ENCODE results near the gene XG.
A peak's percentile ranks its signal among the peaks of the same experiment; 100 is the strongest.
"Not testable (repeated sequence)": the region's sequence is repeated elsewhere in the genome, so short reads cannot be mapped to it uniquely, and the experiment has no call there.

Gene XG

DNA sequence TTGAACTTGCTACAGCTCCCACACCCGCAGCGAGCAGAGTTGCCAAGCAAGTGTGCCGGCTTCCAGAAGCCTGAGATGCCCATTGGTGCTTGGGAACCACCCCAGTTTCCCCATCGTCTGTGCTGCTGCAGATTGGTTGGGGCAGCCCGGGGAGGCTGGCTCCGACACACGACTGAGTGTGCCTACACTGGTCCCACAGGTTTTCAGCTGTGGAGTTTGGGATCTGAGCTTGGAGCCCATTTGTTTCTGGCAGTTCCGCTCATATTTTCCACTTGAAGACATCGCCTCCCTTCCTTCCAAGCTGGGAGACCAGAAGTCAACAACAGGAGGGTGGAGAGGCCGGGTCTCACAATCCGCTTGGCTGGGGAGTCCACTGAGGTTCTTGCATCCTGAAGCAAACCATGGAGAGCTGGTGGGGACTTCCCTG is at the start of gene XG:
Gene XG (plus strand): TSS at position 167 of the 427 bp plus-strand sequence. CDS start 235 bp downstream, at position 402.
- DNase-seq, result not testable (repeated sequence)

DNA sequence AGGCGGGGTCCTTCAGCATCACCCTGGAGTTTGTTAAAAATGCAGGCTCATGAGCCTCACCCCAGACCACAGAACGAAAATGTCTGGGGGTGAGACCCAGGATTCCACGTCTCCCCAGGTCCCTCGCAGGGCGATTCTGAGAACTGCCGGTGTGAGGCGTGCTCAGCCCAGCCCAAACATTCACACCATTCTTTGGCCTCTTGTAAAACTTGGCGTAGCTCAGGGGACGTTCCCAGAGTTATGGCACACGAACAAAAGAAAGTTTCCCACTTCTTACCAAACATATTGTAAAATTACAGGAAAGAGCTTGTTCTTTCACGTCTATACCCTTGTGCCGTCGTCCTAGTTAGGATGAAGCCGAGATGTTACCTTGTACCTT is 47.9 kb upstream of the XG start:
- no peak for DNase-seq

DNA sequence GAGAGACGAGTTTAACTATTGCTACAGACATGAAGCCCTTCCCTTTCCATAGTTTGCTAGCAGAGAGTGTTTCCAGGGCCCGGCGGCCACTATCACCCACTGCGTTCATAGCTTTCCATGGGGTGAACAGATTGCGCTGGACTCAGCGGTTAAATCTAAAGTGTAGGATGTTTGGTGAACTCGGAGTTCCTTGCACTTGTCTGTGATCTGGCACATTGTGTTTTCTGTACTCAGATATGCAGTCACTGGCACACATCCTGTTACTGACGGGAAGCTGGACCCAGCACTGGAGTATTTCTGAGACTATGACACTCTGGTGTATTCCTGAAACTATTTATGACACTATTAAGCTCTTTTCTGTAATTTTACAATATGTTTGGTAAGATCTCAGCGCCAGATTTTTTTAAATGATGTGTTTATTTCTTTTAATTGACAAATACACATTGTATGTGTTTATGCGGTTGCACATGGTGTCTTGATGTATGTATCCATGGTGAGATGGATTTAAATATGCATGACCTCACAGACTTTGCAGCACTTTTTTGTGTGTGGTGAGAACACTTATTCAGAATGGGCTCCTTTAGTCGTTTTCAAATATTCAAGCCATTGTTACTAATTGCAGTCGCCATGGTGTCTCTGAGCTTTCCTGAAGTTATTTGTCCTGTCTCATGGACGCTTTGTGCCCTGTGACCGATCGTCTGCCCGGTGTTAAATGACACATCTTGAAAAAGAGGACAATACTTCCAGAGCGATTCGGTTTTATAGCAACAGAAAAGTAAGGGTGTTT is 46.6 kb upstream of the XG start:
- DNase-seq, result no peak

GRCh38 chrX:2707334-2707760 is 44.5 kb upstream of the XG start:
- peak; percentile 55 to 80 for DNase-seq

DNA sequence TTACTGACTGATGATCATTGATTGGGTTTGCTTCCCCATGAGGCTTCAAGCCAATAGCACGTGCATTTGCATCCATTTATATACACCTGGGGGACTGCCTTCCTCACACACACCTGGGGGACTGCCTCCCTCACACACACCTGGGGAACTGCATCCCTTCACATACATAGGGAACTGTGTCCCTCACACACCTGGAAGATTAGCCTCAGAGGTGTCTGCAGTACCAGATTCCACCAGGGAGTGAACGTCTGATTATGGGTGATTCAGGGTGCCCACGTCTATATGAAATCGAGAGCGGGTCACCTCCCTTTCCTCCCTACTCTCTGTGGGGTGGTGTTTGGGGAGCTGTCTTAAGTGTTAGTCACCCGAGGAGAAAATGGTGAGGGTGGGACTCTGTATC is 43.8 kb upstream of the XG start:
- no peak for DNase-seq

DNA sequence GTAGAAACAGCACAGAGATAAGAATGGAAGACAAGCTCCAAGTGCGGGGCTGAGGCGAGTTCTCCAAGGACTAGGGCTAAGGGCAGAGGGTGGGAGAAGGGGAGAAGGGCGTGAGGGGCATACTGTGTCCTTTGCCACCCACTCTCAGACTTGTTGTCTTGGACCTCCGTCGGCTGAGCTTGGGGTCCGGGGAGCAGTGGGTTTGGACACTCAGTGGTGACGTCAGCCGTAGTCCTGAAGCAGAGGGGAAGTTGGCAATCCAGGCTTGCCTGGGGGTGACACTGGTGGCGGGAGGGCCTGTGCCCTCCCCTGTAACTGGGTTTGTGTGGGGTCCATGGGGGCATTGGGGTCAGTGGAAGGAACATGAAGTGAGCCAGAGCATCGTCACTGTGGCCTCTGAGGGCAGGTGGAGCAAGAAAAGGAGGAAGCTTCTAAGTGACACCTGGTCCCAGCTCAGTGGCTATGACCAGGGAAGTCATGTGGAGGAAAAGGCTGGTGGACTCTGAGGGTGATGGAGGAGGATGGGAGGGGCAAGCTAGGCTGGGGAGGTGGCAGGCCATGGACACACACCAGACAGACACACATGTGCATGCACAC is 43.1 kb upstream of the XG start:
- DNase-seq, result peak in 1 of 2 donors; percentile 26

GRCh38 chrX:2709556-2709955 is 42.3 kb upstream of the XG start:
- no peak for DNase-seq

GRCh38 chrX:2710041-2710840 is 41.6 kb upstream of the XG start:
- peak; percentile 67 to 80 for DNase-seq

- no peak for DNase-seq
Measured at GRCh38 chrX:2711441-2711840, 40.4 kb upstream of the XG start.

DNA sequence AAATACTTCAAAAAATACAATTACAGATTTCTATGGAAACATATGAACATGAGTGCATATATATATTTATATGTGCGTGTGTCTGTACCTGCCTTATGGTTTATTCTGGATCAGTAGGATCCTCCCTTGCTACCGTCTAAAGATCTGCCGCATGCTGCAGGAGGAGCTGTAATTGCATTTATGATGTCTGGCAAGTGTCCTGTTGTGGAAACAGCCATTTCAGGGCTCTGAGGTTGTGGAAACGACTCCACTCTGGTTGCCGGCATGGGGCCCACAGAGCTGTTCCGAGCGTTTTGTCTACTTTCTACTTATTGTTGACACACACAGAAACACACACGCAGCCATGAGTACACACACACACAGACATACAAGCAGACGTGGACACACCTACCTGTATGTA is 39.4 kb upstream of the XG start:
- no peak for DNase-seq

- no peak for DNase-seq
Measured at GRCh38 chrX:2712890-2713840, 38.7 kb upstream of the XG start.

- DNase-seq, result no peak
Measured at GRCh38 chrX:2714551-2714950, 37.3 kb upstream of the XG start.

DNA sequence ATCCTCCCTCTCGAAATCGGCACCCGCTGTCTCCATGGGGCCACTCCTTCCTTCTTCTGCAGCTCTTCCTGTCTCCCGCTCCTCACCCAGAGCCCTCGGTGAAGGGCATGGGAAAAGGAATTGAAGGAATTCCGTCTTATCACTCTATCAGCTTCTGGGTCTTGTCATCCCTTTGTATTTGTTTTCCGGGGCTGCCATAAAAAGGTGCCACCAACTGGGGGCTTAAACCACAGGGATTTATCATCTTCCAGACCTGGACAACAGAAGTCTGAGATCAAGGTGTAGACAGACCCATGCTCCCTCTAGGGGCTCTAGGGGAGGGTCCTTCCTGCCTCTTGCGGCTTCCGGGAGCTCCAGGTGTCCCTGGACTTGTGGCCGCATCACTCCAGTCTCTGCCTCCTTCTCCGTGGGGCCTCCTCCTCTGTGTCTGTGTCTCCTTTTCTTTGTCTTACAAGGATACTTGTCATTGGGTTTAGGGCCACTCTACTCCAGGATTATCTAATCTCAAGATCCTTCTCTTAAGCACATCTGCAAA is 36.7 kb upstream of the XG start:
- DNase-seq, result no peak

DNA sequence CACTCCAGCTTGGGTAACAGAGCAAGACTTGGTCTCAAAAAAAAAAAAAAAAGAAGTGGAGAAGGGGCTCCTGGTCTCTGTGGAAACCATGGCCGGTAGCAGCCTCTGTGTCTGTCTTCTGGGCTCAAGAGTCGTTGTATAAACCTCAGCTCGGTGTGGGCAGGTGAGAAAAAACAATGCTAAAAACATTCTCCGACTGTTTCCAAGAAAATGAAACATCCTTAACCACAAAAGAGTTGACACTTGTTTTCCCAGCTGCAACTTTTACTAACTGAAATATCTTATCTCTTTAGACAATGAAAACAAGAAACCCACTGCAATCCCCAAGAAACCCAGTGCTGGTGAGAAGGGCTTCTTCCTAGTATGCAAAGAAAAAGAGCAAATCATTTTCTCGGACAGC is 34.5 kb upstream of the XG start:
- DNase-seq, result no peak

DNA sequence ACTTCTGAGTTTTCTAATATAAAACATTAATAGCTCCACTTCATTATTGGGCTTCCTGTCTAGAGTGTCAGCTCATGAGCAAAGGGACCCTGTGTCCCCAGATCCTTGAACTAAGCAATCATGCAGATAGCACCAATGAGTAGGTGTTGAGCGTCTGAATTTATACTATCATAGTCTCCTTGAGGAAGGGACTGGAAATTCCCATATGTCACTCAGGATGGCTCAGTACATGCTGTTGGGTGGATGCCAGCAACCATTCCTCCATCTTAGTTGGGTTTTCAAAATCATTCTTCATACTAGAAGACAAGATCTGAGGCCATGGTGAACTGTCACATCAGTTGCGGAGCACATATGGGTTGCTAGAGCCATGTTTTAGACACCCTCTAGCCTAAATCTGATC is 33.0 kb upstream of the XG start:
- no peak for DNase-seq

DNA sequence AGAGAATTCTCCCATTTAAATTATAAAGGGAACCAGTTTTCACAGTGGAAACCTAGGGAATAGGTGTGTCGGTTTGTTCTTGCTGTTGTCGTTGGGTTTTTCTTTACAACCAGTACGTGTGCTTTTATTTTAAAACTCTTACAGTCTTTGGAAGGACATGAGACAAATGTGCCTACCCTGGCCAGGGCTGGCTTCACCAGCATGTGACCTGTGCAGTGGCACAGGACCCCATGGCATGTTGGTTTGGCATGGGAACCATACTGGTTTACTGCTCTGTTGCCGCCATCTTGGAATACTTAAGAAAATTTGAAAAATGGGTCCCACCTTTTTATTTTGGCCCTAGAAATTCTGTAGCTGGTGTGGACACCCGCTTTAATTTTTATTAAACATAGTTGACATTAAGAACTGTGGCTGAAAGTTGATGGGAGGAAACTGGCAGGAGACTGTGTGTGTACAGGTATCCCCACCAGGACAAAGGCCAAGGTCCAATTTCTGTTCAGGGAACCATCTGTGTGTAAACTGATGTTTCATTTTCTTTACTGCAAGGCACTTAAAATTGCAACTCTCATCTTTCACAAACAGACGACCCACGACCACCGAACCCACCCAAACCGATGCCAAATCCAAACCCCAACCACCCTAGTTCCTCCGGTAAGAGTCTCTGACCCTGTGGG is 31.9 kb upstream of the XG start:
- no peak for DNase-seq

- DNase-seq, result no peak
Measured at GRCh38 chrX:2723286-2723879, 28.5 kb upstream of the XG start.

DNA sequence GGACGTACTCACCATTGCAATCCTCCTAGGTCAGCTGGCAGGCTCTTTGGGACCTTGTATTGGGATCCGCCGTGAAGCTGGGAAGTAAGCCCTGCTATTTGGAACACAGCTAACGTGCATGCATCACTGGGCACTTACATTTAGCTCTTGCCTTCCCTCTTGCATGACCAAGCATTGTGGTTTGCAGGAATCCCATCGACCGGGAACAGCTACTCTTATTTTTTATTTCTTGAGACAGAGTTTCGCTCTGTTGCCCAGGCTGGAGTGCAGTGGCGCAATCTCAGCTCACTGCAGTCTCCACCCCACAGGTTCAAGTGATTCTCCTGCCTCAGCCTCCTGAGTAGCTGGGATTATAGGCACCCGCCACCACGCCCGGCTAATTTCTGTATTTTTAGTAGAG is 24.6 kb upstream of the XG start:
- not testable (repeated sequence) for DNase-seq

- DNase-seq, result no peak
Measured at GRCh38 chrX:2732076-2732475, 19.8 kb upstream of the XG start.

GRCh38 chrX:2732649-2733048 is 19.2 kb upstream of the XG start:
- no peak for DNase-seq

GRCh38 chrX:2733286-2733685 is 18.6 kb upstream of the XG start:
- no peak for DNase-seq

Measured in CD4-positive, alpha-beta T cell treated with Interferon alpha-2 for 1 hour (primary cell).